ENCODE results near the gene CCDC71.

The CCDC71 gene

DNA sequence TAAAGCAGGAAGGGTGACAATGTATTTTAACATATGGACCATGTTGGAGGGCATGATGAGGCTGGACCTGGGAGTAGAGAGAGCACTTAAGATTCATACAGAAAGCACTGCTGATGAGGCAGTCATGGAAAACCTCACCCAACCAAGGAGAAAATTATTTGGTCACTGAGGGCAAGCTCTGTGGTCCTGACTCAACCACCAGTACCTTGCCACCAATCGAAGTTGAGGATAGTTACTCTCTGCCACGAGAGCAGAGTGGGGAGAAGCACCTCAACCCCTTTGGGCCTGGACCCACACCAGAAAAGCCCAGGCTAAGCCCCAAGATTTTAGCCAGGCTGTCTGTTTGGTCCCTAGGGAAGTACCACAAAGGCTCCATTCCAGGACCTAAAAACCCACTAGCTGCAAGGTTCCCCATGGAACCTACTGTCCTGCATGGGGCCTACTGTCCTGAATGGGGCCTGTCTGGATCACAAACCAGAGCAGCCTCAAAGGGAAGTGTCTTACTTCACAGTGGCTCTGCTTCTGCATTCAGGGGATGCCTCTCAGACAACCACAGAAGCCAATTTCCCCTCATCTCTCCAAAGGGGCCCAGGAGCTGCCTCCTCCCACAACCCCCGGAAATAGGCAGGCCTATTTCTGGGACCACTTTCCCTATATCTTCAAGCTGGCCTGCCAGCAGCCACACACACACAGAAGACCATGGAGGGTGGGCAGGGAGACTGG lies 4.2 kb downstream of the CCDC71 start:
- Histone ChIP-seq H3K36me3 (ENCODE audit: control insufficient read depth in 2 of 2, insufficient read depth in 1 of 2, low read length in 2 of 2) (peaks cover 0 to 41% of the 10 kb centered on the region in 2 experiments; a peak in 2 of 3 replicates), H3K9me3 (ENCODE audit: control insufficient read depth, insufficient read depth, low read depth, low read length) (no peaks in the 10 kb centered on the region), H3K4me1 (ENCODE audit: control insufficient read depth, insufficient read depth, low read length) (no peaks in the 10 kb centered on the region), H3K4me3 (ENCODE audit: low read depth, low read length) (no peak overlapping the region), H3K27ac (ENCODE audit: extremely low read depth, low read depth, low read length) (no peak overlapping the region)
- ChIA-PET POLR2A (interaction anchor here (1.4 kb wide), 1 partner anchor 9 kb away, joined by 5 read pairs; the partner anchor contains the start of gene KLHDC8B), CTCF (interaction anchor here (2.0 kb wide), 1 partner anchor 9 kb away, joined by 5 read pairs; the partner anchor contains the start of gene KLHDC8B)
- TF ChIP-seq ZEB2 (tag by site-specific recombination; IDR thresholded peaks at IDR 0.05) = no peak
- no peak for TF ChIP-seq ZNF2 (tag by site-specific recombination; IDR thresholded peaks at IDR 0.05)
- TF ChIP-seq ZNF792 (tag by site-specific recombination; IDR thresholded peaks at IDR 0.05) = no peak
- TF ChIP-seq ZNF670 (tag by site-specific recombination; IDR thresholded peaks at IDR 0.05; ENCODE audit: low read depth) = no peak
- TF ChIP-seq ZNF37A (tag by site-specific recombination; IDR thresholded peaks at IDR 0.05) = no peak
- TF ChIP-seq ZNF624 (tag by site-specific recombination; IDR thresholded peaks at IDR 0.05) = no peak
- TF ChIP-seq ZNF221 (tag by site-specific recombination; IDR thresholded peaks at IDR 0.05; ENCODE audit: borderline replicate concordance) = no peak
- no peak for TF ChIP-seq ZNF114 (tag by site-specific recombination; IDR thresholded peaks at IDR 0.05)
- TF ChIP-seq ZNF175 (tag by site-specific recombination; IDR thresholded peaks at IDR 0.05) = no peak
- TF ChIP-seq, protein P1, sequence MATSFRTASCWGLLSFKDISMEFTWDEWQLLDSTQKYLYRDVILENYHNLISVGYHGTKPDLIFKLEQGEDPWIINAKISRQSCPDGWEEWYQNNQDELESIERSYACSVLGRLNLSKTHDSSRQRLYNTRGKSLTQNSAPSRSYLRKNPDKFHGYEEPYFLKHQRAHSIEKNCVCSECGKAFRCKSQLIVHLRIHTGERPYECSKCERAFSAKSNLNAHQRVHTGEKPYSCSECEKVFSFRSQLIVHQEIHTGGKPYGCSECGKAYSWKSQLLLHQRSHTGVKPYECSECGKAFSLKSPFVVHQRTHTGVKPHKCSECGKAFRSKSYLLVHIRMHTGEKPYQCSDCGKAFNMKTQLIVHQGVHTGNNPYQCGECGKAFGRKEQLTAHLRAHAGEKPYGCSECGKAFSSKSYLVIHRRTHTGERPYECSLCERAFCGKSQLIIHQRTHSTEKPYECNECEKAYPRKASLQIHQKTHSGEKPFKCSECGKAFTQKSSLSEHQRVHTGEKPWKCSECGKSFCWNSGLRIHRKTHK (tag by site-specific recombination; IDR thresholded peaks at IDR 0.05) = no peak
- TF ChIP-seq, protein P2, sequence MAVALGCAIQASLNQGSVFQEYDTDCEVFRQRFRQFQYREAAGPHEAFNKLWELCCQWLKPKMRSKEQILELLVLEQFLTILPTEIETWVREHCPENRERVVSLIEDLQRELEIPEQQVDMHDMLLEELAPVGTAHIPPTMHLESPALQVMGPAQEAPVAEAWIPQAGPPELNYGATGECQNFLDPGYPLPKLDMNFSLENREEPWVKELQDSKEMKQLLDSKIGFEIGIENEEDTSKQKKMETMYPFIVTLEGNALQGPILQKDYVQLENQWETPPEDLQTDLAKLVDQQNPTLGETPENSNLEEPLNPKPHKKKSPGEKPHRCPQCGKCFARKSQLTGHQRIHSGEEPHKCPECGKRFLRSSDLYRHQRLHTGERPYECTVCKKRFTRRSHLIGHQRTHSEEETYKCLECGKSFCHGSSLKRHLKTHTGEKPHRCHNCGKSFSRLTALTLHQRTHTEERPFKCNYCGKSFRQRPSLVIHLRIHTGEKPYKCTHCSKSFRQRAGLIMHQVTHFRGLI (tag by site-specific recombination; IDR thresholded peaks at IDR 0.05) = no peak
- no peak for TF ChIP-seq ZFP69B (tag by site-specific recombination; IDR thresholded peaks at IDR 0.05)
- TF ChIP-seq, protein P3, sequence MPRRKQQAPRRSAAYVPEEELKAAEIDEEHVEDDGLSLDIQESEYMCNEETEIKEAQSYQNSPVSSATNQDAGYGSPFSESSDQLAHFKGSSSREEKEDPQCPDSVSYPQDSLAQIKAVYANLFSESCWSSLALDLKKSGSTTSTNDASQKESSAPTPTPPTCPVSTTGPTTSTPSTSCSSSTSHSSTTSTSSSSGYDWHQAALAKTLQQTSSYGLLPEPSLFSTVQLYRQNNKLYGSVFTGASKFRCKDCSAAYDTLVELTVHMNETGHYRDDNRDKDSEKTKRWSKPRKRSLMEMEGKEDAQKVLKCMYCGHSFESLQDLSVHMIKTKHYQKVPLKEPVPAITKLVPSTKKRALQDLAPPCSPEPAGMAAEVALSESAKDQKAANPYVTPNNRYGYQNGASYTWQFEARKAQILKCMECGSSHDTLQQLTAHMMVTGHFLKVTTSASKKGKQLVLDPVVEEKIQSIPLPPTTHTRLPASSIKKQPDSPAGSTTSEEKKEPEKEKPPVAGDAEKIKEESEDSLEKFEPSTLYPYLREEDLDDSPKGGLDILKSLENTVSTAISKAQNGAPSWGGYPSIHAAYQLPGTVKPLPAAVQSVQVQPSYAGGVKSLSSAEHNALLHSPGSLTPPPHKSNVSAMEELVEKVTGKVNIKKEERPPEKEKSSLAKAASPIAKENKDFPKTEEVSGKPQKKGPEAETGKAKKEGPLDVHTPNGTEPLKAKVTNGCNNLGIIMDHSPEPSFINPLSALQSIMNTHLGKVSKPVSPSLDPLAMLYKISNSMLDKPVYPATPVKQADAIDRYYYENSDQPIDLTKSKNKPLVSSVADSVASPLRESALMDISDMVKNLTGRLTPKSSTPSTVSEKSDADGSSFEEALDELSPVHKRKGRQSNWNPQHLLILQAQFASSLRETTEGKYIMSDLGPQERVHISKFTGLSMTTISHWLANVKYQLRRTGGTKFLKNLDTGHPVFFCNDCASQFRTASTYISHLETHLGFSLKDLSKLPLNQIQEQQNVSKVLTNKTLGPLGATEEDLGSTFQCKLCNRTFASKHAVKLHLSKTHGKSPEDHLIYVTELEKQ (tag by site-specific recombination; IDR thresholded peaks at IDR 0.05; ENCODE audit: borderline replicate concordance) = no peak

DNA sequence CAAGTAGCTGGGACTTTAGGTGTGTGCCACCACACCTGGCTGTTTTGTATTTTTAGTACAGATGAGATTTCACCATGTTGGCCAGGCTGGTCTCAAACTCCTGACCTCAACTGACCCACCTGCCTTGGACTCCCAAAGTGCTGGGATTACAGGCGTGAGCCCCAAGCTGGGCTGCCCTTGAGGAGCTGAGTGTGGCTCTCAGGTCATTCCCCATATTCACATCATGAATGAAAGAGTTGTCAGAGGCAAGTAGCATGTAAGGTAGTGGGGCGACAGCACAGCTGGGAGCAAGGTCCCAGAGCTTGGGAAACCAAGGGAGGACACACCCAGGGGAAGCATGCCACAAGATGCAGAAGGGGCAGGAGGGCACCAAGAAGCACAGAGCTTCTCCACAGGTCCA lies 4.9 kb downstream of the CCDC71 start:
- CTCF ChIA-PET = interaction anchor here (0.6 to 2.0 kb wide), 2 partner anchors 10 to 165 kb away, joined by 4 to 5 read pairs; partner anchors contain the start of gene KLHDC8B
- Histone ChIP-seq H3K27ac (ENCODE audit: extremely low read depth, low read depth, low read length) (no peak overlapping the region), H3K9me3 (ENCODE audit: control insufficient read depth, insufficient read depth, low read depth, low read length) (no peaks in the 10 kb centered on the region), H3K4me3 (ENCODE audit: low read depth, low read length) (no peak overlapping the region), H3K36me3 (ENCODE audit: control insufficient read depth in 2 of 2, insufficient read depth in 1 of 2, low read length in 2 of 2) (peaks cover 0 to 41% of the 10 kb centered on the region in 2 experiments; a peak in 2 of 3 replicates), H3K4me1 (ENCODE audit: control insufficient read depth, insufficient read depth, low read length) (no peaks in the 10 kb centered on the region)
- POLR2A ChIA-PET = interaction anchor here (1.4 kb wide), 1 partner anchor 10 kb away, joined by 5 read pairs; the partner anchor contains the start of gene KLHDC8B
- TF ChIP-seq ZFP41 (tag by site-specific recombination; IDR thresholded peaks at IDR 0.05; ENCODE audit: borderline replicate concordance) (no peak), ZIC2 (tag by site-specific recombination; IDR thresholded peaks at IDR 0.05) (no peak), KLF9 (tag by site-specific recombination; IDR thresholded peaks at IDR 0.05; ENCODE audit: low read depth) (no peak), ZNF266 (tag by site-specific recombination; IDR thresholded peaks at IDR 0.05; ENCODE audit: low read depth) (no peak), BCL11B (tag by site-specific recombination; IDR thresholded peaks at IDR 0.05; ENCODE audit: low read depth) (no peak), MZF1 (tag by site-specific recombination; IDR thresholded peaks at IDR 0.05; ENCODE audit: borderline replicate concordance) (no peak), KLF10 (tag by site-specific recombination; IDR thresholded peaks at IDR 0.05) (no peak), TCF7L2 (IDR thresholded peaks at IDR 0.05; ENCODE audit: borderline replicate concordance, low read depth, low read length) (no peak), ZNF768 (tag by site-specific recombination; IDR thresholded peaks at IDR 0.05) (no peak), OSR2 (tag by site-specific recombination; IDR thresholded peaks at IDR 0.05) (no peak), ZNF239 (tag by site-specific recombination; IDR thresholded peaks at IDR 0.05) (no peak), ZNF24 (tag by site-specific recombination; IDR thresholded peaks at IDR 0.05) (no peak)
- TF ChIP-seq, protein P4, sequence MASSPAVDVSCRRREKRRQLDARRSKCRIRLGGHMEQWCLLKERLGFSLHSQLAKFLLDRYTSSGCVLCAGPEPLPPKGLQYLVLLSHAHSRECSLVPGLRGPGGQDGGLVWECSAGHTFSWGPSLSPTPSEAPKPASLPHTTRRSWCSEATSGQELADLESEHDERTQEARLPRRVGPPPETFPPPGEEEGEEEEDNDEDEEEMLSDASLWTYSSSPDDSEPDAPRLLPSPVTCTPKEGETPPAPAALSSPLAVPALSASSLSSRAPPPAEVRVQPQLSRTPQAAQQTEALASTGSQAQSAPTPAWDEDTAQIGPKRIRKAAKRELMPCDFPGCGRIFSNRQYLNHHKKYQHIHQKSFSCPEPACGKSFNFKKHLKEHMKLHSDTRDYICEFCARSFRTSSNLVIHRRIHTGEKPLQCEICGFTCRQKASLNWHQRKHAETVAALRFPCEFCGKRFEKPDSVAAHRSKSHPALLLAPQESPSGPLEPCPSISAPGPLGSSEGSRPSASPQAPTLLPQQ (tag by site-specific recombination; IDR thresholded peaks at IDR 0.05) = no peak

Measured in HEK293 (cell line).